CD14-positive monocyte (primary cell): ENCODE data around the gene ST6GALNAC3. TPM values are rescaled to one million over a fixed set of nuclear protein-coding genes. Genes with fewer than 3 reads are reported as not detected.

Experiments used
- DNase-seq, 3 donors: peaks; one replicate each; pipeline ENCODE4 v3.0.0-alpha.2; 2011 to 2022
- H2AFZ ChIP-seq: 2 replicates; pipeline ENCODE4 v1.6.0; 2012; ENCODE audit warnings: mild to moderate bottlenecking, low read depth, low read length, inconsistent platforms; ENCODE audit not compliant: insufficient read depth, poor library complexity, severe bottlenecking
- H3K27ac ChIP-seq, 2 donors: 1 replicate in 1 of 2; 2 replicates in 1 of 2; pipeline ENCODE4 v1.5.1; 2012 to 2013; ENCODE audit warnings: low read length in 2 of 2, control low read depth in 1 of 2, inconsistent platforms in 1 of 2, low read depth in 1 of 2, mild to moderate bottlenecking in 1 of 2
- H3K27me3 ChIP-seq, 2 donors: one replicate each; pipeline versions ENCODE4 v1.6.0 to v1.6.1; 2011 to 2013; ENCODE audit warnings: low read length in 2 of 2; ENCODE audit not compliant: control insufficient read depth in 2 of 2, insufficient read depth in 2 of 2
- H3K36me3 ChIP-seq, 2 donors: replicated peaks in 1 of 2; 1 replicate in 1 of 2; 2 replicates in 1 of 2; pipeline versions ENCODE4 v1.5.1 to v1.6.1; 2012 to 2013; ENCODE audit warnings: low read length in 2 of 2, control low read depth in 1 of 2, inconsistent platforms in 1 of 2, mild to moderate bottlenecking in 1 of 2; ENCODE audit not compliant: insufficient read depth in 2 of 2, control insufficient read depth in 1 of 2
- H3K4me1 ChIP-seq, 2 donors: 1 replicate in 1 of 2; 2 replicates in 1 of 2; pipeline versions ENCODE4 v1.5.1 to v1.6.1; 2012 to 2013; ENCODE audit warnings: low read length in 2 of 2, control low read depth in 1 of 2, inconsistent platforms in 1 of 2, mild to moderate bottlenecking in 1 of 2, moderate library complexity in 1 of 2; ENCODE audit not compliant: insufficient read depth in 2 of 2, control insufficient read depth in 1 of 2
- H3K4me2 ChIP-seq: replicated peaks from 2 replicates; pipeline ENCODE3; 2012; ENCODE audit warnings: low read length, moderate library complexity, mild to moderate bottlenecking; ENCODE audit not compliant: poor library complexity, severe bottlenecking; ENCODE audit errors: extremely low read depth
- H3K4me3 ChIP-seq, 3 experiments: fragments of 200-600 bp in 1 of 3; sonication (generic) in 1 of 3; replicated peaks in 1 of 3; 1 replicate in 2 of 3; 2 replicates in 1 of 3; pipeline ENCODE4 v1.5.1; 2011 to 2013; ENCODE audit warnings: low read length in 3 of 3, mild to moderate bottlenecking in 3 of 3, control low read depth in 2 of 3, low read depth in 2 of 3, inconsistent platforms in 1 of 3, moderate library complexity in 1 of 3
- H3K79me2 ChIP-seq: 2 replicates; pipeline ENCODE4 v1.6.0; 2012; ENCODE audit warnings: mild to moderate bottlenecking, control low read depth, inconsistent platforms, low read length, moderate library complexity; ENCODE audit not compliant: insufficient read depth
- H3K9ac ChIP-seq: 2 replicates; pipeline ENCODE4 v1.6.0; 2017; ENCODE audit warnings: low read length, mild to moderate bottlenecking; ENCODE audit not compliant: insufficient read depth, poor library complexity, severe bottlenecking
- H3K9me3 ChIP-seq, 2 donors: replicated peaks in 1 of 2; 1 replicate in 1 of 2; 2 replicates in 1 of 2; pipeline versions ENCODE4 v1.5.1 to v1.6.1; 2012 to 2013; ENCODE audit warnings: low read length in 2 of 2, control low read depth in 1 of 2; ENCODE audit not compliant: control insufficient read depth in 1 of 2, insufficient read depth in 1 of 2
- H4K20me1 ChIP-seq: 2 replicates; pipeline ENCODE4 v1.6.0; 2012; ENCODE audit warnings: mild to moderate bottlenecking, low read length, control low read depth, moderate library complexity; ENCODE audit not compliant: insufficient read depth
- H3K27ac Mint-ChIP-seq, 7 donors: one replicate each; pipeline ENCODE4 v1.8.0; 2020; ENCODE audit warnings: mild to moderate bottlenecking in 7 of 7, mixed read lengths in 7 of 7, moderate library complexity in 6 of 7, inconsistent platforms in 2 of 7
- H3K27me3 Mint-ChIP-seq, 3 donors: one replicate each; pipeline ENCODE4 v1.8.0; 2021 to 2022; ENCODE audit warnings: low read depth in 3 of 3, mild to moderate bottlenecking in 3 of 3, mixed read lengths in 3 of 3, moderate library complexity in 3 of 3, inconsistent platforms in 1 of 3
- H3K36me3 Mint-ChIP-seq, 2 donors: one replicate each; pipeline ENCODE4 v1.8.0; 2020; ENCODE audit warnings: mixed read lengths in 2 of 2, inconsistent platforms in 1 of 2, mild to moderate bottlenecking in 1 of 2
- H3K4me1 Mint-ChIP-seq: one replicate; pipeline ENCODE4 v1.8.0; 2020; ENCODE audit warnings: mild to moderate bottlenecking, mixed read lengths
- H3K4me3 Mint-ChIP-seq, 2 donors: one replicate each; pipeline ENCODE4 v1.8.0; 2020; ENCODE audit warnings: mild to moderate bottlenecking in 2 of 2, mixed read lengths in 2 of 2, moderate library complexity in 1 of 2
- H3K9me3 Mint-ChIP-seq, 7 donors: one replicate each; pipeline ENCODE4 v1.8.0; 2020 to 2022; ENCODE audit warnings: mixed read lengths in 7 of 7, mild to moderate bottlenecking in 6 of 7, moderate library complexity in 6 of 7, inconsistent platforms in 2 of 7
- CTCF ChIP-seq: fragments of 200-600 bp; IDR thresholded peaks from one replicate; pipeline ENCODE4 v1.8.0; 2022; ENCODE audit warnings: antibody characterized with exemption, mild to moderate bottlenecking
- WGBS: methylation state at CpG from one replicate; pipeline ENCODE4 v1.1.5; 2013; ENCODE audit warnings: missing lambda C conversion rate; ENCODE audit not compliant: insufficient coverage; 5-methylcytosine and 5-hydroxymethylcytosine counted together
- intact Hi-C, 2 donors: fragments of 100-400 bp; cut with micrococcal nuclease; formaldehyde crosslinking; loops; one replicate each; pipeline versions ENCODE4 v1.15.0 to v1.15.1; 2023
- polyA plus RNA-seq, 3 donors: library from polyadenylated mRNA; depleted of rRNA in 1 of 3; unstranded in 2 of 3; stranded (reverse) in 1 of 3; fragments of 300-500 nt in 2 of 3; fragments of >200 nt in 1 of 3; fragmentation: Illumina TruSeq in 2 of 3; gene quantifications; 1 replicate in 2 of 3; 2 replicates in 1 of 3; pipeline ENCODE4 v1.2.3, GENCODE V29; 2012 to 2021

The ST6GALNAC3 gene
- polyA plus RNA-seq, 3 donors = 6.5 to 9.2 (median 7.6) TPM

GRCh38 chr1:76425201-76426145 lies 350.9 kb downstream of the ST6GALNAC3 start:
- H3K4me1 ChIP-seq = no peaks in the 10 kb centered on the region
- H3K27me3 ChIP-seq = no peaks in the 10 kb centered on the region
- H3K9me3 ChIP-seq = no peaks in the 10 kb centered on the region
- no peak overlapping the region for H3K9ac ChIP-seq
- no peaks in the 10 kb centered on the region for H3K4me1 Mint-ChIP-seq
- no peak overlapping the region for H3K4me3 ChIP-seq
- no peak overlapping the region for H2AFZ ChIP-seq
- no peak overlapping the region for H3K27ac ChIP-seq
- no peaks in the 10 kb centered on the region for H3K27me3 Mint-ChIP-seq
- no peak overlapping the region for H3K4me2 ChIP-seq
- WGBS = 60% methylated on average over 1 of the region's 10 CpGs
- H3K4me3 Mint-ChIP-seq = no peak overlapping the region
- no peaks in the 10 kb centered on the region for H3K79me2 ChIP-seq
- intact Hi-C loops = no loop called here
- H3K36me3 Mint-ChIP-seq = no peaks in the 10 kb centered on the region
- no peak for DNase-seq
- H3K9me3 Mint-ChIP-seq = peaks cover 0 to 7% (median 2%) of the 10 kb centered on the region in 7 donors
- no peak overlapping the region for H3K27ac Mint-ChIP-seq
- H4K20me1 ChIP-seq = no peaks in the 10 kb centered on the region
- no peaks in the 10 kb centered on the region for H3K36me3 ChIP-seq
- TF ChIP-seq CTCF = no peak

GRCh38 chr1:76426606-76427005 lies 352.1 kb downstream of the ST6GALNAC3 start:
- Histone ChIP-seq H3K4me2 (no peak overlapping the region), H3K36me3 (no peaks in the 10 kb centered on the region), H3K9ac (no peak overlapping the region), H2AFZ (no peak overlapping the region), H4K20me1 (no peaks in the 10 kb centered on the region), H3K27me3 (no peaks in the 10 kb centered on the region), H3K79me2 (no peaks in the 10 kb centered on the region), H3K4me3 (no peak overlapping the region), H3K27ac (no peak overlapping the region), H3K9me3 (no peaks in the 10 kb centered on the region), H3K4me1 (no peaks in the 10 kb centered on the region)
- H3K27me3 Mint-ChIP-seq = no peaks in the 10 kb centered on the region
- H3K4me3 Mint-ChIP-seq = no peak overlapping the region
- TF ChIP-seq CTCF = no peak
- H3K36me3 Mint-ChIP-seq = no peaks in the 10 kb centered on the region
- intact Hi-C loops = no loop called here
- peaks cover 0 to 7% (median 2%) of the 10 kb centered on the region in 7 donors for H3K9me3 Mint-ChIP-seq
- H3K4me1 Mint-ChIP-seq = no peaks in the 10 kb centered on the region
- H3K27ac Mint-ChIP-seq = no peak overlapping the region
- DNase-seq = no peak
- WGBS = 100% methylated on average over 2 of the region's 4 CpGs
